K562 (cell line): ENCODE results near the gene WDFY2. TPM values are rescaled to one million over a fixed set of nuclear protein-coding genes. Genes with fewer than 3 reads are reported as not detected.

Experiments
- HMGXB4 ChIP-seq: sonication (generic); formaldehyde crosslinking; IDR thresholded peaks from 2 replicates; pipeline ENCODE4 v1.8.1; 2023; ENCODE audit warnings: mild to moderate bottlenecking, missing genetic modification reagents
- PKNOX1 ChIP-seq: fragments of 450-650 bp; IDR thresholded peaks from 2 replicates; pipeline ENCODE4 v1.6.1; 2016
- POLR3G ChIP-seq: IDR thresholded peaks from 2 replicates; pipeline ENCODE4 v1.6.1; 2011; ENCODE audit not compliant: insufficient read length, insufficient replicate concordance; ENCODE audit errors: extremely low read depth
- SP2 ChIP-seq: IDR thresholded peaks from 2 replicates; pipeline ENCODE4 v1.6.1; 2011; ENCODE audit warnings: mild to moderate bottlenecking, low read depth, low read length, moderate library complexity; ENCODE audit not compliant: poor library complexity, severe bottlenecking; ENCODE audit errors: extremely low read depth
- SRSF3 ChIP-seq: fragments of 200-400 bp; formaldehyde crosslinking; IDR thresholded peaks from 2 replicates; pipeline ENCODE4 v1.6.1; 2016; ENCODE audit warnings: mild to moderate bottlenecking, low read length, moderate library complexity; ENCODE audit not compliant: insufficient read depth
- TARDBP ChIP-seq: fragments of 450-650 bp; IDR thresholded peaks from 2 replicates; pipeline ENCODE4 v1.6.1; 2016
- YBX1 ChIP-seq: fragments of 450-650 bp; IDR thresholded peaks from 2 replicates; pipeline ENCODE4 v1.7.1; 2016; ENCODE audit warnings: mild to moderate bottlenecking
- ZBTB2 ChIP-seq: fragments of 450-650 bp; IDR thresholded peaks from 2 replicates; pipeline ENCODE4 v1.6.1; 2016; ENCODE audit warnings: antibody characterized with exemption
- ZBTB40 ChIP-seq, 2 experiments: fragments of 450-650 bp in 1 of 2; sonication (generic) in 1 of 2; formaldehyde crosslinking in 1 of 2; IDR thresholded peaks; 2 replicates each; pipeline versions ENCODE4 v1.7.1 to v1.9.0; 2016 to 2022; ENCODE audit warnings: inconsistent platforms in 1 of 2, mild to moderate bottlenecking in 1 of 2, missing genetic modification reagents in 1 of 2
- ZNF224 ChIP-seq: sonication (generic); formaldehyde crosslinking; IDR thresholded peaks from 2 replicates; pipeline ENCODE4 v1.8.0; 2022; ENCODE audit warnings: mild to moderate bottlenecking, missing genetic modification reagents
- ZNF384 ChIP-seq: IDR thresholded peaks from 2 replicates; pipeline ENCODE4 v1.6.1; 2012; ENCODE audit warnings: low read depth, low read length, improper control_type of control experiment
- ZNF583 ChIP-seq: fragments of 250-450 bp; sonication (Bioruptor Pico); IDR thresholded peaks from 2 replicates; pipeline ENCODE4 v1.4.0; 2020
- ZNF584 ChIP-seq: fragments of 200-800 bp; sonication (Bioruptor generic); IDR thresholded peaks from 2 replicates; pipeline ENCODE4 v1.6.1; 2016; ENCODE audit warnings: low read depth, mild to moderate bottlenecking, missing genetic modification characterization, missing compliant biosample characterization
- polyA plus RNA-seq, 8 experiments: library from polyadenylated mRNA; depleted of rRNA in 4 of 8; stranded (reverse) in 5 of 8; unstranded in 3 of 8; fragments of >200 nt; fragmentation: Nextera tagmentation in 2 of 8; fragmentation: Illumina TruSeq in 1 of 8; extraction: Ambion mirVana in 2 of 8; extraction: Trizol in 1 of 8; gene quantifications; 2 replicates each; pipeline versions ENCODE4 v1.2.1 to v1.2.3, GENCODE V29; 2011 to 2014; ENCODE audit warnings: inconsistent platforms in 1 of 8, missing spikeins in 1 of 8
- total RNA-seq, 7 experiments: library from RNA; depleted of rRNA in 6 of 7; stranded (reverse); fragments of >200 nt in 6 of 7; fragmentation: Illumina TruSeq in 2 of 7; extraction: Trizol in 2 of 7; gene quantifications; 2 replicates each; pipeline versions ENCODE4 v1.2.1 to v1.2.3, GENCODE V29; 2011 to 2021; ENCODE audit warnings: low replicate concordance in 1 of 7

The WDFY2 gene
- total and polyA plus RNA-seq, 9 of the 15 experiments (the other 6 are each of a cell fraction or from before 2014, with no cell fraction given), result 0.66 to 6.4 (median 4.4) TPM

GRCh38 chr13:51541809-51542258, 42.4 kb upstream of the WDFY2 start (continued):
- no peak for TF ChIP-seq ZBTB40 (IDR thresholded peaks at IDR 0.05)
- TF ChIP-seq ZBTB40 (CRISPR knock-in tag; IDR thresholded peaks at IDR 0.05), result no peak
- TF ChIP-seq SRSF3, result no peak
- peak; percentile 40; the same call in 1 of the 2 replicates for TF ChIP-seq PKNOX1
- TF ChIP-seq ZNF224 (CRISPR knock-in tag), result no peak
- TF ChIP-seq POLR3G, result no peak
- no peak for TF ChIP-seq TARDBP
- no peak for TF ChIP-seq ZNF584
- TF ChIP-seq HMGXB4, result no peak
- no peak for TF ChIP-seq SP2
- TF ChIP-seq ZBTB2, result no peak
- no peak for TF ChIP-seq ZNF384
- no peak for TF ChIP-seq ZNF583 (CRISPR knock-in tag)
- TF ChIP-seq YBX1, result no peak
